Measurements from ENCODE around the gene HDAC1.

- TF ChIP-seq REST (IDR thresholded peaks at IDR 0.05; ENCODE audit: low read depth) (no peak), CREB1 (IDR thresholded peaks at IDR 0.05; ENCODE audit: low read depth) (no peak)
Observed at GRCh38 chr1:32309960-32310359, 18.1 kb downstream of the HDAC1 start.

All from Ishikawa (cell line).